NCI-H510A (cell line): ENCODE measurements around the gene WNT11.

Experiments
- DNase-seq: peaks from one replicate; lab custom pipeline; 2025; lab: John Stamatoyannopoulos, UW

Gene WNT11

GRCh38 chr11:76206327-76207081 lies at the start of gene WNT11:
TSS of gene WNT11 (minus strand) at chr11:76206502. CDS start at chr11:76206407, 95 bp downstream.
- peak; percentile 49 for DNase-seq

- DNase-seq = no peak
These were observed 47.1 kb upstream of the WNT11 start for GRCh38 chr11:76253416-76253815.

DNA sequence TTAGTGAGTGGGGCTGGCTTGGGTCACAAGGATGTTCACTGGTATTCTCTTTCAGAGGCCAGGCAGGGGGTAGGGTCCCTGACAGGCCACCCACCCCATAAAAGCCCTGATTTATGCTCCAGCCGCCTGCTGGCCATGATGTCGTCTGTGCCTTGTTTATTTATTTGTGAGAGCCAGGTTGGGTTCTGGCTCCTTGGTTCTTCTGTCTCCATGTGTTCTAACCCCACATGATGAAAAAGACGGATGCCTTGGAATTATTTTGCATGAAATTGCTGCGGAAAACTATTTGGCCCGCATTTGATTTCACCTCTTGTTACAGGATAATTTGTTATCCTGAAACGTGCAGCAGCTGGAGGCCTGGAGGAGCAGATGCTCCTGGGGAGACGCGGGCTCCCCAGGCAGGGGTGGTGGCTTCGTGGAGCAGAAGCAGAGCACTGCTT lies 46.3 kb upstream of the WNT11 start:
- no peak for DNase-seq

- no peak for DNase-seq
These were observed 45.3 kb upstream of the WNT11 start for GRCh38 chr11:76251576-76251975.

DNA sequence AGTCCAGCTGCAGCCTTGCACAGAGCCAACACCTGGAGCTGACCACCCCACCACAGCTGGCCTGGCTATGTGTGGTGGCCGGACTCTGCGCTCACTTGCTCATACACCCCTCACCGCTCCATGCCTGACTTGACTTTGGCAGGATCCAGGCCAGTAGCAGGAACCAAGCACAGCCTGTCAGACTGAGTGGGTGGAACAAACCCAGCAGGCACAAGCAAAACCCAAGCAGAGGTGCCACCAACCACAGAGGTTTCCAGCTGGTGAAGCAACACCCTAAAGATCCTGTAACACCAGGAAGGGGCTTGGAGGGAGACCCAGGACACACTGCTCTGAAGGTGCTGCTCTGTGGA lies 44.9 kb upstream of the WNT11 start:
- DNase-seq = no peak

DNA sequence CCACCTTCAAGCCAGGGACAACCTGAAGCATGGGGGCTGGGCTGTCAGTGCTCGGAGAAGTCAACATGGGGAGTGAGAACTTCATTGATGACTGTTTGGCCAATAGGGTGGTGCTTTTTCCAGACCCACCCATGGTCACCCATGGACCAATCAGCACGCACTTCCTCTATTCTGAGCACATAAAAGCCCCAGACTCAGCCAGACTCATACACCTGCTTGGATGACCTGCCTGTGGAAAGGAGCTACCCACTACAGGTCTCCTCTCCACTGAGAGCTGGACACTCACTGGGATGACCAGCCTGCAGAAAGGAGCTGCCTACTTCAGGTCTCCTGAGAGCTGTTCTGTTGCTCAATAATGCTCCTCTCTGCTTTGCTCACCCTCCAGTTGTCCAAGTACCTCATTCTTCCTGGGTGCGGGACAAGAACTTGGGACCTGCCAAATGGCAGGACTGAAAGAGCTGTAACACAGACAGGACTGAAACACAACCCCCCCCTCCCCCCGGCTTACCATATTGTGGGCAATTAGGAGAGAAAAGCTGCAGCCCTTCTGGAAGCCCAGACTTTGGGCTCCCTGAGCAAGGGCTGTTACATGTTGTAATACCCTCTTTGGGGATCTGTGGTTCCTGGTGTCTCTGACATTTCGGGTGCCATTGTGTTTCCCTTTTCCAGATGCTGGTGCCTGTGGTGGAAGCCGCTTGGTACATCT lies 44.4 kb upstream of the WNT11 start:
- no peak for DNase-seq

DNA sequence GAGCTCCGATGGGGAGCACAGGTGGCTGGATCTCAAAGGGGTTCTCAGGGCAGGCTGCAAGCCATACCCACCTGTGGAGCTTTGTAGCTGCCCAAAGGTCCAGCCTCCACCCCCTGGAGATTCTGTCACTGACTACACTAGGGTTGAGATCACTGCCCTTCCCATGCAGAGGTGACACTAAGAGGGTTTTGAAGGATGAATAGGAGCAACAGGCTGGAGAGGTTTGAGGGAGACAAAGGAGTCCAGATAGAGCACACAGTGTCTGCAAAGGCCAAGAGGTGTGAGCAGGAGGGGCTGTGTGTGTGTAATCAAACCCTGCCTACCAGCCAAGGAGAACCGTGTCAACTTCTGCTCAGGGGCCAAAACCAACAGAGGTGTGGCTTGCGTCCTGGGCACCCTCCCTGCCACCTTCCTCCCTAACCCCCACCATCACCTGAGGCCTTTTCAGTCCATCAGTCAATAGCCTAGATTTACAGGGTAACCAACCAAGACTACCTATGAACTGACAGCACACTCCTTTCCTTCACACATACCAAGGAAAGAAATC lies 43.0 kb upstream of the WNT11 start:
- DNase-seq = no peak

DNA sequence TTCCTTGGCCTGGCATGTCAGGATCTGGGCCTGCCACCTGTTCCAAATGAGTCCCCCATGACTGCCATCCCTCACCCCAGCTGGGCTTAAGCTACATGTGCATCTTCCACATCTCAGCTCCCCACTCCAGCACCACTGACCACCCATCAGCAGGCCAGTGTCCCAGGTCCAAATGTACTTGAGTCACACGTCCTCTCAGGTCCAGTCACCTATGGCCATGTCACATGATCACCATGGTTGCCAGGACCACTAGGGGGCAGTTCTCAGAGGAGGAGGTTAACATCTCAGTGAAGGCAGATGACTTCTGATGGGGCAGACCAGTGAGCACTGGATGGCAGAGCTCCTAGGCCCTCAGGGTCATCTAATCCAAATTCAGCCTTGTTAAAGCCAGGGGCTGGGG lies 41.9 kb upstream of the WNT11 start:
- DNase-seq = no peak

DNA sequence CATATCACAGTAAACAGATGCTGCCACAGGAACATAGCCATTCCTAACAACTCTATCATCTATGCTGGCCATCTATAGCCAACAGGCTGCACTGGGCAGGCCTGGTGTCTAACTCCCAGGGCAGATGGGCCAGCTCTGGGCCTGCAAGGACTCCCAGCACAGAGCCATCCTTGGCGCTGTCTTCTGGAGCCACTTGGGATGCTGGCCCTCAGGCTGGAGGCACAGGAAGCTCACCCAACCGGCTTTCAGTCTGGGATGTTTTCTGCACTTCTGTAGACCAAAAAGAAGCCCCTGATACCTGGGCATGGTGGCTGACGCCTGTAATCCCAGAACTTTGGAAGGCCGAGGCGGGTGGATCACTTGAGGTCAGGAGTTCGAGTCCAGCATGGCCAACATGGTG lies 40.8 kb upstream of the WNT11 start:
- no peak for DNase-seq

- DNase-seq = no peak
These were observed 40.1 kb upstream of the WNT11 start for GRCh38 chr11:76246271-76246933.

DNA sequence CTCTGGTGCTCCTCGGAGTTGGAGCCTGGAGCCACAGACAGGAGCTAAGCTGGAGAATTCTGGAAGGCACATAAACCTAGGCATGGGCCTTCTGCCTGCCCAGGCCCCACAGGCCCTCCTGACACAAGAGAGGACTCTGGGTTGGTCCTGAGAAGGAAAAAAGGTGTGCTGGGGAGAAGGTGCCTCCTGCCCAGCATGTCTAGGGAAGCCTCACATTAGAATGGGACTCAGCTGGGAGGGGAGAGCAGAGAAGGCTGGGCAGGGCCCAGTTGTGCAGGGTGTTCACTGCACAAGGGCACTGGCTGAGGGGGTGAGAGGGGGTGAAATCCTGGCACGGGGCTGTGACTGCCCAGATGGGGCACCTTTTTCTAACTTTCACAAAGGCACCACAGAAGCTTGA lies 39.4 kb upstream of the WNT11 start:
- no peak for DNase-seq

DNA sequence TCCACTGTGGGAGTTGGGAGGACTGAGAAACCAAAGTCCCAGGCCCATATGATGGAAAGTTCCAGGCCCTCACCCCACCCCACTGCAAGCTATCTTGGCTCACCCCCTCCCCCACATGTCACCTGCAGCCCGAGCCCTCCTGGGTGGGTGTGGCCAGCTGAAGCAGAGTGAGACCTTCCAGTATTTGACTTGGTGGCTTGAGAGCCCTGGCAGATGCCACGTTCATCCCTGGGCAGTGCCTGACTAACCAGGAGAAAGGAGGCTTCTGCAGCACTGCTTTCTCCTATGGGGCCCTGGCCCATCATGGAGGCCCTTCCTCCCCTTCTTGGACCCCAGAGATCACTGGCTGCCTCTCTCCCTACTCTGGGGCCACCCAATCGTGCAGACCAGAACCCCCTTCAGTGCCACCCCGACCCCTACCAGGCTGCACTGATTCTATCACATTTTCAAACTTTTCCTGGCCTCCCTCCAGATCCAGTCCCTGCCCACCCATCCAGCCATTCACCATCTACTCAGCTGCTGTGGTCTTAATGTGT lies 38.1 kb upstream of the WNT11 start:
- peak; percentile 70 for DNase-seq

DNA sequence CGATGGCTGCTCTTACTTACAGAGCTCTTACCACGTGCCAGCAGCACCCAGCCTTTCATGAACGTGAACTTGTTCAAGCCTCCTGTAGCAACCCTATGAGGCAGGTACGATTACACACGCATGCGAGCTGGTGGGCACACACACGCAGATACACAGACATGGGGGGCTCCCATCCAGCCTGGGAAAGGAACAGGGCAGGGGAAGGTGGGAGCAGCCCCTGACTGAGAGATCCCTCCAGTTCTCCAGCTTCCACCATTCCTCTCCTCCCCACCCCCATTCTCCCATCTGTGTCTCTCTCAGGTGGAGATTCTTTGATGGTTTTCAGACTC lies 37.6 kb upstream of the WNT11 start:
- no peak for DNase-seq

DNA sequence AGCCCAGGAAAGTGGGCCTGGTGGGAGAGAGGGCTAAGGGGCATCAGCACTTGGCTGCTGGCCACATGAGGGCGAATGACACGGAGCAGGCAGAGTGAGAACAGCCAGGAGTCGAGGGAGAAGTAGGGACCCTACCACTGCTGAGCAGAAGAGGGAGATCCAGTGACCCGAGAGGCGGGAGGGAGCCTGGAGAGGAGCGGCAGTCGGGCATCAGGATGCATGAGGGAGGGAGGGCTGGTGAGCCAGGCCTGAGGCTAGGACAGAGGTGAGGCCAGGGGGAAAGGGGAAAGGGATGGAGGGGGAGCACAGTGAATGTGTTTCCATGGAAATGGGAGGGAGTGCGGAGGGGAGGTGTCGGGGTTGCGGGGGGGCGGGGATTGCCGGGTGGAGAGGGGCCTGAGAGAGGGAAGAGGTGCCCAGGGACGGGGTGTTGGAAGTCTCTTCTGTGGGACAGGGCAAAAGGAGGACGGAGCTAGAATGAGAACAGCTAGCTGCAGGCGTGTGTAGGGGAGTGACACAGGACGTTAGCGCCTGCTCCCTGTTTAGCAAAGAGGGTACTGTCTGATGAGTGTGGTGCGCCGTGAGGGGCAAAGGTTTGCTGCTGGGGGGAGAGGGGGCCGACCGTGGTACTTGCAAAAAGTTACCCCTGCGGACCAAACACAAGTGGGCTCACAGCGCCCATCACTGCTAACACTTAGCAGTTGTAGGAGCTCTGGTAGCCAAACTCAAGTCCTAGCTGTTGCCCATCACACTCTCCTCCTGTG lies 37.1 kb upstream of the WNT11 start:
- DNase-seq = peak; percentile 18

DNA sequence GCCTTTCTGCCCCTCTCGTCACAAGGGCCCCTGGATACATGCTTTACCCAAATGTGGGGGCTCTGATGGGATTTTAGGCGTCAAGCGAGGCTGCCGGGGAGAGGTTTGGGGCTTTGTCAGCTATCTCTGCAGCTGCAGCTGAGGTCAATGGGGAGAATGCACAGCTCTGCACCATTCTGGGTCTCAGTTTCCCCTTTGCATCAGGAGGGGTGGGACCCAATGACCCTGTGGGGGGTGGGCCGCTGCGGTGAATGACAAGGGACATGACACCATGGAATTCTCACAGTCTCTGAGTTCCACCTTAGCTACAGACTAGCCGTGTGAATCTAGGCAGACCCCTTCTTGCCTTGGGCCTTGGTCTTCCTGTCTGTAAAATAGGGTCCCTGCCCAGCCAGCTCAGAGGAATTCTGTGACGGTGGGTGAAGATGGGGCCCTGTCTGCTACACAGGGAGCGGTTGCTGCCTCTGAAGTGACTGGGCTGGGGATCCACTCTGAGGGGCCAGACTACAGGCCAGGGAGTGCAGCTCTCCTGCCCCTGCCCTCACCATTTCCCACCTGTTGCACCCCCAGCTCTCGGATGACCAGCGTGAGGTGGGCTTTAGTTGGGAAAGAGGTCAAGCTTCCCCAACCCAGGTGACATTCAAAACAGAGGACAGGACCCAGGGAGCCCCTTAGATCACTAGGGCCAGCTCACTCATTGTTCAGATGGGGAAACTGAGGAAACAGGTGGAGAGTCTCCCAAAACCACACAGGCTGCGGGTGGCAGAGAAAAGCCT lies 35.9 kb upstream of the WNT11 start:
- DNase-seq = no peak

GRCh38 chr11:76241243-76242000 lies 35.1 kb upstream of the WNT11 start:
- no peak for DNase-seq

- DNase-seq = no peak
These were observed 34.4 kb upstream of the WNT11 start for GRCh38 chr11:76240666-76241065.

DNA sequence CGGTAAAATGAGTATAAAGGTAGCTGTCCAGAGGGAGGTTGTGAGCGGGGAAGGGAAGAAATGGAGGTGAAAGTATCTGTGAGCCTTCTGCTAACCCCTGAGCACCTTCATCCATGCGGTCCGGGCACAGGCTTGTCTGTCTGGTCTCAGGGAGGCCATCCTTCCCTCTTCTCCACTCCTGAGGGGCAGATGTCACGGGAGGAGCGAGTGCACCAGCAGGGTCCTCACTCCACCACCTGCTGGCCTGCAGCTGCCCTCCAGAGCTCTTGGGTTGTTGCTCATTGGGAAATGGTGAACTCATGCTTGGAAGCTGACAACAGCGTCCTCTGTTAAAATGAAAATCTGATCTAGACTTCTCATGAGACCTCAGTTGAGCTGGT lies 33.8 kb upstream of the WNT11 start:
- DNase-seq = no peak

DNA sequence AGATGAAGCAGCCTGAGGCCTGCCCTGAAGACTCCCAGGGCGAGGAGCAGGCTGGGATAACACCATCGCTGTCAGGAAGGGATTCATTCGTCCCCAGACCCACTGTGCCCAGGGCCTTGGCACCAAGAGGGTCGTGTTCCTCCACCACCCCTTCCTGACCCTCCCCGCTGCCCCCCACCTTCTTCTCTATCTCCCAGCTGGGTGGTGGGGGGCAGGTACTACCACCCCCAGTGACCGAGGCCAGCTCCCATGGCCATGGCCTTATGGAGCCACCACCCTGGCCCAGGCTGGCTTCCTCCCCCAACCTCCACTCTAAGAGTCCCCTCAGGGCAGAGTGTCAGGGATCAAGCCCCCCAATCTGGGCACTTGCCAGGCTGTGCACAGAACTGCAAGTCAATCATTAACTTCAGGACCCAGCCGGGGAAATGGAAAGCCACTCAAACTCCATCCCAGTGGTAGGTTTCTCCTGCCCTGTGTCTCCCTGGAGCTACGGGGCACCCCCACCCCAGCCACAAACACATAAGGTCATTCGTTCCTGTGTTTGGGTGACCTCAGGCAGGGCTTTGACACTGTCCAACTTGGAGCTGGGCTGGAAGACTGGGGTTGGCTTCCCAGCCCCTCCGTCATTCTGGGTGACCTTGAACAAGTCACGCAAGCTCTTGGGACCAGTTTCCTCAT lies 33.3 kb upstream of the WNT11 start:
- DNase-seq = no peak

GRCh38 chr11:76238551-76238950 lies 32.2 kb upstream of the WNT11 start:
- no peak for DNase-seq
